GM12878 (cell line): Measurements from ENCODE around the gene ITGA3. TPM values are rescaled to one million over a fixed set of nuclear protein-coding genes. Genes with fewer than 3 reads are reported as not detected.

Experiments used
- ATAC-seq: fragments of 200-7000 bp; cut with Tn5 transposase; 3 replicates; pipeline ENCODE4 v1.9.1; 2020; ENCODE audit warnings: mild to moderate bottlenecking, moderate library complexity
- BruUV-seq: library from RNA; stranded (reverse); fragments of 400-500 nt; replicated peaks from 2 replicates; lab custom pipeline; 2021; lab: Mats Ljungman, UMichigan
- CTCF ChIA-PET: fragments of 300-600 bp; sonication (Branson Sonifier 250); formaldehyde crosslinking; extraction: SDS; loops from one replicate; lab custom pipeline; 2021; ENCODE audit warnings: inconsistent platforms; lab: Yijun Ruan, JAX
- POLR2A ChIA-PET: fragments of 350-600 bp; formaldehyde crosslinking; extraction: SDS; loops from one replicate; lab custom pipeline; 2021; ENCODE audit warnings: inconsistent platforms; lab: Charles Lee
- RAD21 ChIA-PET: fragments of 300-600 bp; sonication (Branson Sonifier 250); formaldehyde crosslinking; loops from one replicate; lab custom pipeline; 2023; ENCODE audit warnings: antibody characterized with exemption; ENCODE audit not compliant: unreplicated experiment; lab: Charles Lee
- SMC1A ChIA-PET: fragments of 300-600 bp; sonication (Branson Sonifier 250); formaldehyde crosslinking; loops from one replicate; lab custom pipeline; 2023; ENCODE audit not compliant: unreplicated experiment, uncharacterized antibody; lab: Charles Lee
- DNase-seq: peaks from one replicate; pipeline ENCODE4 v3.0.0-alpha.2; 2011; ENCODE audit warnings: low read depth, low spot score
- FAIRE-seq: peaks from 3 replicates; lab custom pipeline; 2011; peaks lifted over from hg19 to GRCh38; lab: Jason Lieb, UNC
- H2AFZ ChIP-seq: 2 replicates; pipeline ENCODE4 v1.6.0; 2011; ENCODE audit warnings: low read depth, low read length, control low read depth; ENCODE audit not compliant: control insufficient read depth
- H3K27ac ChIP-seq: 2 replicates; pipeline ENCODE4 v1.5.1; 2011; ENCODE audit warnings: control low read depth; ENCODE audit not compliant: control insufficient read depth, insufficient read depth
- H3K27me3 ChIP-seq, 2 experiments: replicated peaks in 1 of 2; 2 replicates each; pipeline versions ENCODE4 v1.6.0 to v1.6.1; 2011; ENCODE audit warnings: low read length in 1 of 2; ENCODE audit not compliant: control insufficient read depth in 2 of 2, insufficient read depth in 2 of 2
- H3K36me3 ChIP-seq, 2 experiments: 2 replicates each; pipeline ENCODE4 v1.5.1; 2011; ENCODE audit warnings: low read length in 1 of 2; ENCODE audit not compliant: control insufficient read depth in 2 of 2, insufficient read depth in 2 of 2
- H3K4me1 ChIP-seq: 2 replicates; pipeline ENCODE4 v1.6.1; 2011; ENCODE audit warnings: mild to moderate bottlenecking, low read length, moderate library complexity, mixed read lengths; ENCODE audit not compliant: control insufficient read depth, insufficient read depth
- H3K4me2 ChIP-seq: 2 replicates; pipeline ENCODE4 v1.6.0; 2011; ENCODE audit warnings: control low read depth; ENCODE audit not compliant: control insufficient read depth, insufficient read depth
- H3K4me3 ChIP-seq: fragments of 200-600 bp; sonication (generic); 2 replicates; pipeline ENCODE4 v1.5.1; 2016
- H3K79me2 ChIP-seq: 2 replicates; pipeline ENCODE4 v1.6.0; 2011; ENCODE audit warnings: low read length; ENCODE audit not compliant: control insufficient read depth, insufficient read depth
- H3K9ac ChIP-seq: 2 replicates; pipeline ENCODE4 v1.8.0; 2011; ENCODE audit warnings: low read length, control low read depth, mixed read lengths; ENCODE audit not compliant: control insufficient read depth, insufficient read depth
- H3K9me3 ChIP-seq: replicated peaks from 3 replicates; pipeline ENCODE4 v1.5.1; 2011; ENCODE audit warnings: mild to moderate bottlenecking, low read length; ENCODE audit not compliant: control insufficient read depth, insufficient read depth
- H4K20me1 ChIP-seq: 2 replicates; pipeline ENCODE4 v1.6.0; 2011; ENCODE audit not compliant: control insufficient read depth, insufficient read depth
- E4F1 ChIP-seq: fragments of 450-650 bp; IDR thresholded peaks from 2 replicates; pipeline ENCODE4 v1.6.1; 2018; ENCODE audit warnings: borderline replicate concordance, mild to moderate bottlenecking; ENCODE audit not compliant: partially characterized antibody
- NFYA ChIP-seq: IDR thresholded peaks from 2 replicates; pipeline ENCODE4 v1.6.1; 2011; ENCODE audit warnings: low read depth, mild to moderate bottlenecking, low read length, improper control_type of control experiment, borderline replicate concordance
- POLR2A ChIP-seq: IDR thresholded peaks from 2 replicates; pipeline ENCODE4 v1.6.1; 2011; ENCODE audit warnings: low read depth, mild to moderate bottlenecking, low read length
- RAD51 ChIP-seq: fragments of 450-650 bp; IDR thresholded peaks from 2 replicates; pipeline ENCODE4 v1.6.1; 2016; ENCODE audit warnings: moderate library complexity, mild to moderate bottlenecking, inconsistent platforms
- SIN3A ChIP-seq: IDR thresholded peaks from 2 replicates; pipeline ENCODE4 v1.6.1; 2012; ENCODE audit warnings: low read depth, low read length, improper control_type of control experiment
- SREBF1 ChIP-seq: IDR thresholded peaks from 2 replicates; pipeline ENCODE4 v1.6.1; 2012; ENCODE audit warnings: mild to moderate bottlenecking, low read length
- WGBS: methylation state at CpG from one replicate; pipeline ENCODE4 v1.1.6; 2016; ENCODE audit warnings: low lambda C conversion rate; ENCODE audit not compliant: insufficient replicate concordance, insufficient coverage; ENCODE audit errors: missing lambda C conversion rate; 5-methylcytosine and 5-hydroxymethylcytosine counted together
- in situ Hi-C: fragments of 300-500 bp; cut with MboI; formaldehyde crosslinking; loops from 9 replicates; pipeline ENCODE4 v1.14.3; 2018; ENCODE audit warnings: mixed read lengths
- intact Hi-C: fragments of 100-400 bp; cut with micrococcal nuclease; formaldehyde crosslinking; loops from one replicate; pipeline ENCODE4 v1.14.2; 2022; ENCODE audit not compliant: unreplicated experiment
- polyA plus RNA-seq, 11 experiments: library from polyadenylated mRNA; depleted of rRNA in 4 of 11; unstranded in 6 of 11; stranded (reverse) in 5 of 11; fragments of >200 nt; fragmentation: Nextera tagmentation in 4 of 11; fragmentation: Illumina TruSeq in 1 of 11; extraction: Ambion mirVana in 4 of 11; extraction: Trizol in 1 of 11; gene quantifications; 1 replicate in 1 of 11; 2 replicates in 10 of 11; pipeline versions ENCODE4 v1.2.1 to v1.2.3, GENCODE V29; 2011 to 2016; ENCODE audit warnings: inconsistent platforms in 2 of 11, missing spikeins in 2 of 11, low read depth in 1 of 11
- total RNA-seq, 4 experiments: library from RNA; depleted of rRNA in 3 of 4; stranded (reverse); fragments of >200 nt in 3 of 4; fragmentation: Illumina TruSeq in 1 of 4; extraction: Trizol in 1 of 4; gene quantifications; 2 replicates each; pipeline versions ENCODE4 v1.2.1 to v1.2.3, GENCODE V29; 2013 to 2021

ITGA3 gene
- total and polyA plus RNA-seq, 10 of the 15 experiments (the other 5 are each of a cell fraction or from before 2014, with no cell fraction given): 0.29 to 13.4 (median 6.6) TPM

- ATAC-seq: no peak
- POLR2A ChIA-PET: no interaction called here
- H3K36me3 ChIP-seq: peaks cover 0 to 2% of the 10 kb centered on the region in 2 experiments; a peak in 2 of 4 replicates
These were observed 15.2 kb downstream of the ITGA3 start for GRCh38 chr17:50070908-50071680.

More at GRCh38 chr17:50070908-50071680, 15.2 kb downstream of the ITGA3 start:
- RAD21 ChIA-PET: no interaction called here
- no peaks in the 10 kb centered on the region for H3K4me1 ChIP-seq
- no peaks in the 10 kb centered on the region for H3K79me2 ChIP-seq
- DNase-seq: no peak
- H3K4me2 ChIP-seq: no peak overlapping the region
- no peak for FAIRE-seq
- no peaks in the 10 kb centered on the region for H3K27me3 ChIP-seq
- BruUV-seq: no TSS peak
- TF ChIP-seq E4F1: no peak
- TF ChIP-seq SIN3A: no peak
- TF ChIP-seq RAD51: no peak
- TF ChIP-seq SREBF1: no peak
- no peak for TF ChIP-seq POLR2A
- TF ChIP-seq NFYA: no peak
- SMC1A ChIA-PET: no interaction called here
- no peak overlapping the region for H3K27ac ChIP-seq
- no peak overlapping the region for H2AFZ ChIP-seq
- WGBS: 94% methylated on average over 16 of the region's 16 CpGs
- H4K20me1 ChIP-seq: no peaks in the 10 kb centered on the region
- no peaks in the 10 kb centered on the region; the same call in 2 of the 3 replicates for H3K9me3 ChIP-seq
- in situ Hi-C loops: no loop called here
- H3K4me3 ChIP-seq: no peak overlapping the region
- H3K9ac ChIP-seq: no peak overlapping the region
- CTCF ChIA-PET: interaction anchor here (1.9 kb wide), 1 partner anchor 17 kb away, joined by 6 read pairs; no protein-coding TSS in a partner anchor
- intact Hi-C loops: no loop called here
